HG03342 (cell line): ENCODE results near the gene WASL.

Source experiments
- ATAC-seq: cut with Tn5 transposase; IDR thresholded peaks from one replicate; pipeline ENCODE4 v1.9.1; 2021; ENCODE audit warnings: mild to moderate bottlenecking, moderate library complexity; ENCODE audit not compliant: unreplicated experiment

WASL gene

DNA sequence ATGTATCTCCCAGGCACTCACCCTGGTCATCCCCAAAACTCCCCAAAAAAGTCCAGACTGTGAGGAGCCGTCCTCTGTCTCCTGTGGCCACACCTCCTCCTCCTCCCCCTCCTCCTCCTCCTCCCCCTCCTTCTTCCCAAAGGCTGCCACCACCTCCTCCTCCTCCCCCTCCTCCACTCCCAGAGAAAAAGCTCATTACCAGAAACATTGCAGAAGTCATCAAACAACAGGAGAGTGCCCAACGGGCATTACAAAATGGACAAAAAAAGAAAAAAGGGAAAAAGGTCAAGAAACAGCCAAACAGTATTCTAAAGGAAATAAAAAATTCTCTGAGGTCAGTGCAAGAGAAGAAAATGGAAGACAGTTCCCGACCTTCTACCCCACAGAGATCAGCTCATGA, 86.0 kb downstream of the WASL start:
- ATAC-seq, result no peak

DNA sequence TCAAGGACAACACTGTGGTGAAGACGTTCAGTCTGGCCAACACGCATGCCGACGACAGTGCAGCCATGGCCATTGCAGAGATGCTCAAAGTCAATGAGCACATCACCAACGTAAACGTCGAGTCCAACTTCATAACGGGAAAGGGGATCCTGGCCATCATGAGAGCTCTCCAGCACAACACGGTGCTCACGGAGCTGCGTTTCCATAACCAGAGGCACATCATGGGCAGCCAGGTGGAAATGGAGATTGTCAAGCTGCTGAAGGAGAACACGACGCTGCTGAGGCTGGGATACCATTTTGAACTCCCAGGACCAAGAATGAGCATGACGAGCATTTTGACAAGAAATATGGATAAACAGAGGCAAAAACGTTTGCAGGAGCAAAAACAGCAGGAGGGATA, 86.5 kb downstream of the WASL start:
- no peak for ATAC-seq

DNA sequence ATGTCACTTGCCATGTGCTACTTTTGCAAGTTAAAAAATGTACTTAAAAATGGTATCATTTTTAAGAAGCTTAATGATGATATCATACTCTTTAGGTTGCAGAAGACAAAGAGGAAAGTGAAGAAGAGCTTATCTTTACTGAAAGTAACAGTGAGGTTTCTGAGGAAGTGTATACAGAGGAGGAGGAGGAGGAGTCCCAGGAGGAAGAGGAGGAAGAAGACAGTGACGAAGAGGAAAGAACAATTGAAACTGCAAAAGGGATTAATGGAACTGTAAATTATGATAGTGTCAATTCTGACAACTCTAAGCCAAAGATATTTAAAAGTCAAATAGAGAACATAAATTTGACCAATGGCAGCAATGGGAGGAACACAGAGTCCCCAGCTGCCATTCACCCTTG, 87.0 kb downstream of the WASL start:
- no peak for ATAC-seq

DNA sequence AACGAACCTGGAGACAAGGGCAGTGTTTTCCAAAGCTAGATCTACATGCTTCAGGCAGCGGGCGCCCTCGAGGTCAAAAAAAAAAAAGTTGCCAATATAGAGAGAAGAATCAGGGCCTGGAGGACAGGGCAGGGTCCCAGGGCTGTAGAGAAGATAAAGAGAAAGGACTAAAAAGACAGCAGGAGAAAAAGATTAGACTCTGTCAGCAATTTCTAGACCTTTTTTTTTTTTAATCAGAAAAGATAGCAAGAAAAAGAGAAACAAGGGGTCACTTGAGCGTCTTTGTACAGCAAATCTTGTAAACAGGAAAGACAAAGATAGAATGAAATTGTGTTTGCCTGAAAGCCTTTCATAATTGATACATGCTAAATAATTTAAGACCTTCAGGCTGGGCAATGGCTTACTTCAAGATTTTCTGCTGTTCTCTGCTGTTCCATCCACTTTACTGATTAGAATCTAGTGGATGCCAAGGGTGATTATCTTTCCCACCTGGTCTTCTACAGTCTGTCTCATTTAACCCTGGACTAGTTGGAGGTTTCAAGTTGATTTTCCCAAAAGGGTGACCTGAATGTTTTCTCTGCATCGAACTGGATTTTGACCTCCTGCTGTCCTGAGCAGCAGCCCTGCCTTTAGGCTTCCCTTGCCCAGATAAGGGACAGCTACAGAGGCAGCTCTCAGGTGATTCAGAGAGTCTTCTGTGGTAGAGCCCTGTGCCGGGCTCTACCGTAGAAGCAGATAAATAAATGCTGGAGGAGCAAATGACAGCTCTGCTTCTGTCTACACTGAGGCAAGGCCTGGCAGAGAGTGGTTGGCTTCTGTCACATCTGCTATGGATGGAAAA, 88.1 kb downstream of the WASL start:
- ATAC-seq, result no peak

DNA sequence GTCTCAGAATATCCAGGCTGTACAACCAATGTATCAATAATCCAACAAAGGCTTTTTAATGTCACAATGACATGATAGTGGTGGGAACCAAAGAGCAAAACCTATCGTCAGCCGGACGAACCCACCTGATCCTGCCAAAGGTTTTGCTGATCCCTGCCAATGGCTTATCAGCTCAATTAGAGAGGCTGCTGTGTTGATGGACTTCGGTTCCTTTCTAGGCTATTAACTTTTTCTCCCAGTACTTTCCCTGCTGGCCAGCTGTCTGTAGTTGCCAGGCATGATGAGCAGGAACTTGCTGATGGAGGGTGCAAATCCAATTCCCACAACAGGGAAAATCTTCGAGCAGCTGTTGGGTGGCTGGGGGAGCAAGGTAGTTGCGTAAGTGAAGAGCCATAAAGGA, 90.8 kb downstream of the WASL start:
- ATAC-seq, result no peak

DNA sequence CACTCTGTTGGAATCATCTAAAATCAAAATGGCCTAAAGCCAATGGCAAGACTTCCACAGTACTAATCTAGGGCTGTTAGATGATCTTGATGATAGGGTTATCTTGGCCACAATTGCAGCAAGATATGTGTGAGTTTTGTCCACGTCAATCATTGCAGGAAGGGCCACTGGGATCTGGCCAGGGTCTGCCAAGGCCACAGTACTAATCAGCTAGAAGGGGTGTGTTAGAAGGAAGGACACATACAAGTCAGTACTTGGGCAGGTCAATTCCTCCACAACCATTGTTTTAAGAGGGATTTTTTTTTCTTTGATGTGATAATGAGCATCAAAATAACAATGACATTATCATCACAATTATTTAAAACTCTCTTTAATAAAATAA, 91.5 kb downstream of the WASL start:
- no peak for ATAC-seq

DNA sequence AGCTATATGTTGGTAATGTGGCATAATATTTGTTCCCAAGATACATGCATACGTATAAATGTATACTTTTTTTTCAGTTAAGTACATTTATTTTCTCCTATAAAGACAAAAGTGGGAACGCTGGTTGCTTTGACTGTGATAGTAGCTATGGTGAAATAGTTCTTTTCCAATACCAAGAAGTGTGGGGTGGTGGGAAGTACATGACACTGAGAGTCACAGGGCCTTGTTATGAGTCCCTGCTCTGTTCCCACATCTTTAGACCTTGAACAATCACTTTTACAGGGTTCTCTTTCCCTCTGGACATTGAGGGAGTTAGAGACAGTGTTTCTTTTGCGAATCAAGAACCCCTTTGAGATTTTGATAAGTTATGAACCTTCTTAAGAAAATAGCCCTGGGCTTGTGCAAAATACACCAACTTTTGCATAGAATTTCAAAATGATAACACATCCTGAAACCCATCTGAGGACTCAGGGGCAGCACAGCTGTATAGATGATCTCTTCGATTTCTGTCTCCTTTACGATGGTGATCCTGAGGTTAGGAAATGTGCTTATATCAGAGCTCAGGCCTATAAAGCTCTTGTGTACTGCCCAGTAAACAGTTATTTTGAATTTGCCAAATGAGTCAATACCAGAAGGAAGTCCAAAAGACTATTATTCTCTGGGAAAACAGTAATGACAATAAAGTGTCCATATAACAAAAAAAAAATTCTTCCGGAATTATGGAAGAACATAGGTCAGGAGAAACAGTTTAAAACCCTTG, 92.1 kb downstream of the WASL start:
- ATAC-seq, result no peak

DNA sequence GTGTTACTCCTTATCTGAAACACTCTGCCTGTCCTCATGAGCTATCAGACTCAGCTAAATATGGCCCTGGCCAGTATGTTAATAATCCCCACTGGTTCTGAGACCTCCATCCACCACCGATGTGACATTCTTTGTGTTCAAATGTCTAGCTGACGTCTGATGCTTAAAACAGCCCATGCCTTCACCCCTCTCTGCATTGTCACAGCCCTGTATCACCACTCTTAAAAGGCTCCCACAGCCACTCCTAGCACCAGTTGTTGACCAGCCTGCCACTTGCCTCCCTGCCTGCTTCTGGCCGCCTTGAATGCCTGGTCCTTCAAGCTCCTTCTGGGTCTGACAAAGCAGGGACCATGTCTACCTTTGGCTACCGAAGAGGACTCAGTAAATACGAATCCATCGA, 93.2 kb downstream of the WASL start, which contains the start of gene LMOD2:
LMOD2 (plus strand) TSS at position 253 of the 400 bp plus-strand sequence; CDS start at position 351, 98 bp downstream.
- ATAC-seq, result no peak

DNA sequence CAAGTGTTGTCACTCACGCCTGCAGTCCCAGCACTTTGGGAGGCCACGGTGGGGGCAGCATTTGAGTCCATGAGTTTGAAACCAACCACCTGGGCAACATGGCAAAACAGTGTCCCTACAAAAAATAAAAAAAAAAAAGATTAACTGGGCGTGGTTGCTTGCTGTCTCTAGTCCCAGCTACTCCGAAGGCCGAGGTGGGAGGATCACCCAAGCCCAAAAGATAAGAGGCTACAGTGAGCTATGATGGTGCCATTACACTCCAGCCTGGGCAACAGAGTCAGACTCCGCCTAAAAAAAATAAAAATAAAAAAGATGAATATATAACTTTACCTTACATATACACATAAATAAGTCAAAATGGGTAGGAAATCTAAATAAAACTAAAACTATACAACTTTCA, 95.6 kb downstream of the WASL start:
- ATAC-seq, result no peak

DNA sequence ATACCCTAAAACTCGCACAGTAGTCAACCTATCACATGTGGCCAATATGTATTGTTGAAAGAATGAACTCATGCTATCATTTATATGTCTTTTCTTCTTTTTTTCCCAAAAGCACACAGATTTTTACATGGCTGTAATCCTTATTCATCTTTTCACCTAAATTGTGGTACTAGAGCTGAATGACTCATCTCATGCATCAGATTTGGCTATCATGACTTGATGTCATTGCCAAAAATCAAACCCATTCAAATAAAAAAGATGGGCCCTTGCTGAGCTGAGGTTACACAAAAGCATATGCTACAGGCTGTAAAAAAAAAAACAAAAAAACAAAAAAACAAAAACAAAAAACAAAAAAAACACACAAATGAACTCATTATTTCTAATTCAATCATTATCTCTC, 96.4 kb downstream of the WASL start:
- ATAC-seq, result no peak

DNA sequence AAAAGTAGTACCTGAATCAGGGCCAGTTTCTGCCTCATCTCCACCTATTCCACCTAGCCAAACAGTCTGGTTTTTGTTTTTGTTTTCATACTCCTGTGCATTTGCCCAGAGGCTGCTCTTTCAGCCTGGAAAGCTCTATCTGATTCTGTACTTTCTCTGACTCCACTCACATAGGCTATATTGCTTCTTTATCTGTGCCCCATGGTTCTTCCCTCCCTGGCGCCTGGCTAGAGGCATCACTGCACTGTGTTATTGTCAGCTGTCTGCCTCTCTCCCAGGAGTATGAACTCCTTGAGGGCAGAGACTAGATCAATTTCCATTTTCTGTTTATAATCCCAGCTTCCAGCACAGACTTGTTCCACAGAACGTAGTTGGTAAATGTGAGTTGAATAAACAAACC, 98.2 kb downstream of the WASL start:
- ATAC-seq, result no peak

DNA sequence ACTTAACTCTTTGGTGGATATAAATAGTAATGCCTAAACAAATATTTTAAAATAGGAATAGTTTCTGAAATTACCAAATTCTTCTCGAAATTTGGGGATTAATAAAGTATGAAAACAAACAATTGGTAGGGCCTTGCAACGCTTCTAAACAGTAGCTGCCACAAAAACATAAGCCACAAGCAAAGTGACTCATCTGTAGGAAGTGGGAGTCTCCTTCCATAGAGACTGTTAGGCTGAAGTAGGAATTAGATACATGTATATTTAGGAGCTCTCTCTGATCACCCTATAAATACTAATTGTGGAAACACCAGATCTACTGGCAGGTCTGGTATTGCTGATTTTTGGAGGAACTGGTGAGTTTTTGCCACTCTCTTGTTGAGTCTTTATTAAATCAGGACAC, 98.8 kb downstream of the WASL start:
- no peak for ATAC-seq

DNA sequence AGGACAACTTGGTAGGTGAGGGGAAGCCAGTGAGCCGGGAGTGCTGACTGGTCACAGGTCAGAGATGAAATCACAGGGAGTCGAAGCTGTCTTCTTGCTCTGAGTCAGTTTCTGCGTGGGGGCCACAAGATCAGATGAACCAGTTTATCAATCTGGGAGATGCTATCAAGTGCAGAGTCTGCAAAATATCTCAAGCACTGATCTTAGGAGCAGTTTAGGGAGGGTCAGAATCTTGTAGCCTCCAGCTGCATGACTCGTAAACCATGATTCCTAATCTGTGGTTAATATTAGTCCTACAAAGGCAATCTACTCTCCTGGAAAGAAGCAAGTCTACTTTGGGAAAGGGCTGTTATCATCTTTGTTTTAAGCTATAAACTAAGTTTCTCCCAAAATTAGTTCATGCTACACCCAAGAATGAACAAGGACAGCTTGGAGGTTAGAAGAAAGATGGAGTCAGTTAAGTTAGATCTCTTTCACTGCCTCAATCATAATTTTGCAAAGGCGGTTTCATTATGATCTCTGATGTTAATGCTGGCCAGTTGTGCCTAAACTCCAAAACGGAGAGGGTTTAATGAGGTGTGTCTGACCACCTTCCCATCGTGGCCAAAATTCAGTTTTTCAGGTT, 101.6 kb downstream of the WASL start:
- no peak for ATAC-seq

DNA sequence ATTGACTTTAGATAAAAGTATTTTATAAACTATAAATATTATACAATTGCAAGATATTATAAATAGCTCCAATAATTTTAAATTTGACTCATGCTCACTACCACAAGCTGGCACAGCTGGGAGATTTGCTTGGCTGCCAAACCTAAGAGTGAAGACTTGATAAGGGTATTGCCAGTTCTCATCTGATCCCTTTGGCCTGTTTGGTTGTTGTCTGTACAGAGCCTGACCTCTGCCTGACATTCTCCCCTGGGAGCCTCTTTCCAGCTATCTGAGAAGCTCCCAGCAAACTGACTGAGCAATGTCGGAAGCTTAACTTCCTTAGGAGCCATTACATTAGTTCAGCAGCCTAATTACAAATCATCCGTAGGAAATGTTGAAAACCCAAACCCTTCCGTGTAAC, 103.3 kb downstream of the WASL start:
- ATAC-seq, result no peak

DNA sequence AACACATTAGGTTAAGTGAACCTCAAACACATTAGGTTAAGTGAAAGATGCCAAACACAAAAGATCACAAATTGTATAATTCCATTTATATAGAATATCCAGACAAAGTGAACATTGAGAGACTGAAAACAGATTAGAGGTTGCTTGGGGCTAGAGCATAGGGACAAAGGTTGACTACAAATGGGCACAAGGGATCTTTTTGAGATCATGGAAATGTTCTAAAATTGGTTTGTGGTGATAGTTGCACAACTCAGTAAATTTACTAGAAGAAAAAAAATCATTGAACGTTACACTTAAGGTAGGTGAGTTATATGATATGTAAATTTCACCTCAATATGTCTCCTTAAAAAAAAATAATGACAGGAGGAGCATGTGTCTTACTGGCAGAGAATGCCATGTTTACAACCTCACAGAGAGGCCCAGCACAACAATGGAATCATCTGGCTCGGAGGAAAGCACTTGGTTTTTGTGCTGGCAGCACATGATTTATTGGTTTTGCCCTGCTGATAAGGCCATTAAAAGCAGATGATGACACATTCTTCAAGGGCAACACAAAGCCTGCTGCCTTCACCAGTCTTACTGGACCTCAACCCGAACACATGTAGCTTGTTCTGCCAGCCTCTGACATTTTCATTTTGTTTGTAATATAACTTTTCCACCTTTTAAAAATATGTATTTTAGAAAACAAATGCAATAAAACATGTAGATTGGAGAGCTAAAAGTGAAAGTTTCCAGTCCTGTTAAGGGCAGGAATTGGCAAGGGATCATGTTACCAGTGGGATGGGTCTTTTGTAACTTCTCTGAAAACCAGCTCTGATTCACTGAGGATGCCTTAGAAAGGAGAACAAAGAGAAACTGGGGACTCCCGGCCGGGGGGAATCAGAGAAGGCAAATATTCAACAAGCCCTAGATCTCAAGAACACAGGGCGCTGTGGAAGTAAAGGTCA, 105.0 kb downstream of the WASL start:
- ATAC-seq, result no peak

DNA sequence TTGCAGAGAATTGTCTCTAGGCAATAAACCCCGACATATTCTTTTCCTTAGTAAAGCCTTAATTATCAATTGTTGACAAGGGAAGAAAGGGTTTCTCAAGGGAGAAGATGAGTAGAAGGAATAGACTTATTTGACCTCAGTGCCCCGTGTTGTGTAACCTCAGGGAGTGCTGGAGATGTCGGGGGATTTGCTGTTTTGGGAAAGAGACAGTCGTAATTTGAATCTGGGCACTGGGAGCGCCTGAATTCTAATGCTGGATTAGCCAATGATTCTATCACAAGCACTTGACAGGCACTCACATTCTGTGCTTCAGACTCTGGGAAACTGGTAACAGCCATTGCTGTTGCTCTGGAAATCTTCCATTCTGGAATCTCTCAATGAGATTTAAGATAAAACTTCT, 106.9 kb downstream of the WASL start:
- no peak for ATAC-seq

DNA sequence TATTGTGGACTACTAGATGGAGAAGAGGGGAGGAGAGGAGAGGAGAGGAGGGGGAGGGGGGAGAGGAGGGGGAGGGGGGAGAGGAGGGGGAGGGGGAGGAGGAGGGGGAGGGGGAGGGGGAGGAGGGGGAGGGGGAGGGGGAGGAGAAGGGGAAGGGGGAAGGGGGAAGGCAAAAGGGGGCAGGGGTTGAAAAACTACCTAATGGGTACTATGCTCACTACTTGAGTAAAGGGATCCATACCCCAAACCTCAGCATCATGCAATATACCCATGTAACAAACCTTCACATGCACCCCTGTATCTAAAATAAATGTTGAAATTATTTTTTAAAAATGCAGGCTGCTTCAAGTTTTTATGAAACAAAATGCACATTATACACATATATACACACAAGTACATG, 108.2 kb downstream of the WASL start:
- ATAC-seq, result no peak

DNA sequence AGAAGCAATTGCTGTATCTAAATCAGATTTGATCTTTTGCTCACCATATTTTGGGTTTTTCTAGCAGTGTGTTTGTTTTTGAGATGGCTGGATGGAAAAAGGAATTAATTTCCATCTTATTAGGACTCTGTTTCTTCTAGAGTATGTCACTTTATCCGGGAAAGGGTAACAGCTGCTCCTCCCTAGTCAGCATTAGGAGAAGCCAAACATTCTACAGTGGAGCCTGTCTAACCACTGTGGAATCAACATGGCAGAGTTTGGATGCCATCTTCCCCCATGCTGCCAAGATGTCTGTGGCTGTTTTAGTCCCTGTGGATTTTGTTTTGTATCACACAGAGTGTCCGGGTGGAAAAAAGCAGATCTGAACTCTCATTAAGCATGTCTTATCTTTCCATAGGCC, 109.2 kb downstream of the WASL start:
- ATAC-seq, result no peak

DNA sequence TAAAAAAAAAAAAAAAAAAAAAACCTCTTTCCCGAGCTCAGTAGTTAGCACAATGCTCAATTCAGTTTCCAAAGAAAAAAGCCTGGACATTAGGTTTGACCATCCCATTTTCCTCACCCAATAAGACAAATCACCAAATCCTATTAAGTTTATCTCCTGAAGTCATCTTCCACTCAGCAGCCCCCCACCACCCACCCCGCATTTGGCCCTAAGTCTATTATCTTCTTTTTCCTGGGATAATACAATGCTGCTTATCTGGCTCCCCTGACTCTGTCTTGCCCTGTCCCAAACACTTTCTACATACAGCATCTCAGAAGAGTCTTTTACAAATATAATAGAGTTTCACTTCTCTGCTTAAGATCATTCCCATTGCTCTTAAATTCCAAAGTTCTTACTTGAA, 110.9 kb downstream of the WASL start:
- ATAC-seq, result no peak

DNA sequence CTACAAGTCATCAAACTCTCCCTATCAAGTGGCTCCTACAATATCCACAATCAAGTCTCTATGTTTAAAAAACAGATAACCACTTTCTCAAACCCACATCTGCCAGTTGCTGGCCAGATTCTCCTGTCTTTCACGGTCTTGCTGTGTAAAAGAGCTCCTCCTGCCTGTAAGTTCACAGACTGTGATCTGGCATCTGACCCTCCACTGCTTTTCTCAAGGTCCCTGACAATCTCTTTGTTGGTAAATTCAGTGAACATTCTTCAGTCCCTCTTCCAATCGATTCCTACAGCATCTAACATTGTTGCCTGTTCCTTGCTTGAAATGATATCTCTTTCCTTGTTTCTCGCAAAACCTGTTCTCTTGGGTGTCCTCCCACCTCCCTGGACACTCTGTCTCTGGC, 111.6 kb downstream of the WASL start:
- ATAC-seq, result no peak
